Activated CD4-positive, alpha-beta T cell treated with anti-CD3 and anti-CD28 coated beads for 1 hour (primary cell): ENCODE results near the gene BCL7A.

Source experiments
- DNase-seq: peaks from one replicate; pipeline ENCODE4 v3.0.0-alpha.2; 2020

The BCL7A gene

GRCh38 chr12:122079532-122080081 is 57.9 kb downstream of the BCL7A start:
- no peak for DNase-seq

DNA sequence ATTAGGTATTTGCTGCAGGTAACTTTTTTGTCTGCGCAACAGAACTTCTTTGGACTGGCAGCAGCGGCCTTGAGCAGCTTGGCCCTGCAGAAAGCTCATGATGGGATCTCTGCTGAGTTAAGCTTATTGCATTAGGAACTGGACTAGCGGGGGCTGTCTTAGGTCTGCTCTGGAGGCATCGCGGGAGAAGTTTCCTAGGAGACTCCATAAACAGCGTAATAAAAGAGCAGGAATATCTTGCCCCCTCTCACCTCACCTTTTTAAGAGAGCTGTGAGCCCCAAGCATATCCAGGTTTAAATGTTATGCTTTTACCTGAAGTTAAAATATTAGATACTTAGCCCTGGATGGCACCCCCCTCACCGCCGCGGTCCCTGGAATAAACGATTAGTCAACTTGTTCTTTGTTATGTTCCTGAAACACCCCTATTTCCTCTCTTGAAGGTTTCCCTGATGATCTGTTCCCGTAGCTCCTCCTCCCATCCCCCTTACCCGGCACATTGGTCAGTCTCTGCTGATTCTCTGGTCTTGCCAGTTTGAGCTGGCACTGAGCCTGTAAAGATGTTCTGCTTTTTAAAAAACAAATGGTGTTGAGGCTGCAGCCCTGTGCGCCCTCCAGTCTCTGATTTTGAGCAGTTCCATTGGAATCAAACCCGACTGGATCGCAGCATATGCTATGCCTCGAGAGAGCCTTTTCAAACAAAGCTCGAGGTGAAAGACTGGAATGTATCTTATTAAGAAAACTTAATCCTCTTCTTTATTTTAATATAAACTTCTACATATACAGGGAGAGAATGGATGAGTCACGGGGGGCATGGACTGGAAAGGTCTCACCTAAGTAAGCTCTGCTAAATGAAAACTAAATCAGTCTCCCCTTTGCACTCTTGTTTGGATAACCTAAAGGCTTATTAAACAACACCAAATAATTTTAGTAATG is 58.7 kb downstream of the BCL7A start:
- no peak for DNase-seq

DNA sequence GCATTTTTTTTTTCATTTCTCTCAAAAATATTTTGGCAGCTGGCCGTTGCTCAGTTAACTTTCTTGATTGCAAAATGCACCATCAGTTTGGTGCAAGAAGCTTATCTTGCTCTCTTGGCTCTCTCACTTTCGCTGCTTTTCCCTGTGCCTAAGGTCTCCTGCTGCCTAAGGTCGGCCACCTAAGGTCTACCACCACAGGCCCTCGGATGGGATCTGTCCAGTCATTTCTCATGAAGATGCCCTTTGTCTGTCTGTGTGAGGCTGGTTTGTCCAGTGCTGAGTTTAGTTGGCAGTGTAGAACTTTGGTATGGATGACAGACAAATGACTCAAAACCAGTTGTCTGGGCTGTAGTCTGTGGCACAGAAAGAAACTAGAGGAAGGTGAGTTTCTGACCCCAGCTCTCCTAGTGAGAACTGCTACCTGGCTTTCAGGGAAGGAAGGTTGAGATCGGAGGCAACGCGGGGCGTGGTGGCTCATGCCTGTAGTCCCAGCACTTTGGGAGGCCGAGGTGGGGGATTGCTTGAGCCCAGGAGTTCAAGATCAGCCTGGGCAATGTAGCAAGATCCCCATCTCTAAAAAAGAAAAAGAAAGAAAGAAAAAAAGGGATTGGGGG is 59.5 kb downstream of the BCL7A start:
- no peak for DNase-seq

DNA sequence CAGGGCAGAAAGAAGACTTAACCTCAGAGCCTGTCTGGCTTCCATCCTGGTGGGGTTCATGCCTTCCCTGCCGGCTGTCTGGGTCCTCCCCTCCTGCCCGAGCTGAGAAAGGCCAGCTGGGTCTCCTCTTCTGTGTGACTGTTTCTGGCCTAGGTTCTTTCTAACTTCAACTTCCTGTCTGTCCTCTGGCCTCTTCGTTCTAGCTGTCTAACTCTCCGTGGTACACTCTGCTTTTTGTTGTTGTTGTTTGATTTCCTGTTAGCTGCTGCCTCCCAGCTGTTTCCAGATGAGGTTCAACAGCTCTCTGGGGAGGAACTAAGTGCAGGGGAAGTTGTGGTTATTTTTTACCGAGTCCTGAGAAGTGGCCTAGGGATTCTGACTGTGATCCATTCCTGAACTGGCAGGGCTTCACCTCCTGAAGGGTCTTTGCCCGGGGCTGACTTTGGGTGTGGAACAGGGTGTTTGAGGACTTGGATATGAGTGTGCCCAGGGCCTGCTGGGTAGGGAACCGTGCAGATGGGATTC is 60.1 kb downstream of the BCL7A start:
- no peak for DNase-seq

- DNase-seq, result no peak
Observed at GRCh38 chr12:122082621-122083356, 61.1 kb downstream of the BCL7A start.

DNA sequence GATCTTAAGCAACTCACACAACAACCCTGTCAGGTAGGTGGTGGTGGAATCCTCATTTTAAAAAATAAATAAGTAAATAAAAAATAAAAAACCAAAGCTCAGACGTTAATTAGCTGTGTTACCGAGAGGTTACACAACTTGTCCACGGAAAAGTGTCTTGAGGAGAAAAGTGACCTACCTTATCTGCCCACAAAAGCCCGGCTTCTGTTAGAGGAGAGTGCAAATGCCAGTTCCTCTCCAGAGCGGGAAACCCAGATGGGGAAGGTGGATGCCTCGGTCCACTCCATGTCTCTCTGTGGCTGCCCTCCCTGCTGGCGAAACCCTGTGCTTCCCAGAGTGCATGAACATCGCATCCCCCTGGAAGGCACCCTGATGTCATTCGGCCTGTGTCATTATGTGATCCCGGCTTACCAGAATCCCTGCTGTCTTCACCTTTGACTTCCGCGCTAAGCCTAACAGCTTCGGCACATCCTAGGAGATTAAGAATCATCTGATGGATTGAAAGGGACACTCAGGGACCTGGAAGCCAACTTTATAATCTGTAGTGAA is 63.2 kb downstream of the BCL7A start:
- DNase-seq, result no peak

GRCh38 chr12:122085591-122085990 is 63.9 kb downstream of the BCL7A start:
- no peak for DNase-seq

DNA sequence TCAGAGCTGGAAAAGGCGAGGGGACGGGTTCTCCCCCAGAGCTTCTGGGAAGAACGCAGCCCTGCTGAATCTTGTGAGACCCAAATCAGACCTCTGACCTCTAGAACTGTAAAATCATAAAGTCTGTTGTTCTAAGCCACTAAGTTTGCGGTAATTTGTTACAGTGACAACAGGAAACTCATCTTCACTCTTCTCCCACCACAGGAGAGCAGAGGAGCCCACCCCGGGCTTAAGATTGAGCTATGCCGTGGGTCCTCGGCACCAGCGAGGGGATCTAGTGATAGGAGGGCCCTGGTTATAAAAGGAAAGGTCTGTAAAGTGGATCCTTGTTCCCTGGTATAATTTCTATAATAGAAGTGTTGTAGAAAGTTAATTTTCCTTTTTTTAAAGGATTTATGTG is 64.4 kb downstream of the BCL7A start:
- DNase-seq, result no peak

- DNase-seq, result no peak
Observed at GRCh38 chr12:122086641-122087285, 65.1 kb downstream of the BCL7A start.

DNA sequence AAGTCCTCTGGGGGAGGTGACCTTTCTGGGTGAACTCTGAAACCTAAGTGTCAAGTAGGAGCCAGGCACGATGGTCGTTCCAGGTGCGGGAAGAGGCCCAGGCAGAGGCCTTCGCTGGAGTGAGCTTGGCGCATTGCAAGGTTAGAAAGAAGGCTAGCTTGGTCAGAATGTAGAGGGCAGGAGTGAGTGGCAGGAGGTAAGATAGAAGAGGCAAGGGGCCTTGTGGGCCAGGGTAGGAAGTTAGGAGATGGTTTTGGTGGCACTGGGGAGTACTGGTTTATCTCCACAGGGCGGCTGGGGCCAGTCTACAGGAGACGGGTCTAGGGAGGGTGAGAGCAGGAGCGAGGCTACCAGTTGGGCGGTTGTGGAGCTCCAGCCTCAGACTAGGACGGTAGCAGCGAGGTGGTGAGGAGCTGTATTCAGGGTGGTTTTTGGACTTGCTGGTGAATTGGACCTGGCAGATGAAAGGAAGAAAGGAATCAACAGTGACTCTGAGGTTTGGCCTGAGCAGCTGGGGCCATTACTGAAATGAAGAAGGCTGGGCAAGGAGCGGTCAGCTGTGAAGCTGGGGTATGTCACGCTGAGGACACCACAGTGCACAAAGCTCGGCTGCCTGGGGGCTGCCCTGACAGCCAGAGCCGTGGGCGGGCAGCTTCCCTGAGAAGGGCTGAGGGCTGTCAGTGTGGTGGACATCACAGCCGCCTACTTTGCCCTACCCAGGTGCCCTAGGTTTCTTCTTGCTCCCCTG is 65.9 kb downstream of the BCL7A start:
- DNase-seq, result no peak

DNA sequence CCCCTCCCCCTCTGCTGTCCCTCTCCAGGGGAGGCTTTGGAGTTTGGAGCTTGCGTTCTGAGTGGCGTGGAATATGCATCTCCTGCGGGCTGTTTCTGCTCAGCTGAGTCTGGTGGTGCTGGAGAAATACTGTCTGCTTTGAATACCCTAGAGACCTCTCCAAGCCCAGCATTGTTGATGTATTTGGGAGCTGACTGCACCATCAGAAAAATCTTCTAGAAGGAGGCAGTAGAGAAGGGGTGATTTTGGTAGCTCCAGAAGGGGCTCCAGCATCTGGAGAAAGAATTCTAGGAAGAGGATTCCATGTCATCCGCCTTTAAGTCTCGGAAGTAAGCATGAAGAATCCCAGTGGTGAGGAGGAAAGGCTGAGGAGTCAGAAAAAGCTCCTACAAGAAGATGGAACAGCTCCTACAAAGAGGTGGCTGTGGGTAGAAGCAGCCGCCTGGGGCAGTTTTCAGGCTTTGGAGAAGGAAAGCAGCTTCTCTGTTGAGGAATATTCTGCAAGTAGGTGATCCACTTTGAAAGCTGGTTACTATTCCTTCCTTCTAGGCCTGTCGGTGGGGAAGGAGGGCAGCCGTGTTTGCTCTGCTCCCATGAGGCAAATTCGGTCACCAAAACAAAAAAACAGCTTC is 66.6 kb downstream of the BCL7A start:
- DNase-seq, result no peak

- DNase-seq, result no peak
Observed at GRCh38 chr12:122089077-122089476, 67.4 kb downstream of the BCL7A start.

DNA sequence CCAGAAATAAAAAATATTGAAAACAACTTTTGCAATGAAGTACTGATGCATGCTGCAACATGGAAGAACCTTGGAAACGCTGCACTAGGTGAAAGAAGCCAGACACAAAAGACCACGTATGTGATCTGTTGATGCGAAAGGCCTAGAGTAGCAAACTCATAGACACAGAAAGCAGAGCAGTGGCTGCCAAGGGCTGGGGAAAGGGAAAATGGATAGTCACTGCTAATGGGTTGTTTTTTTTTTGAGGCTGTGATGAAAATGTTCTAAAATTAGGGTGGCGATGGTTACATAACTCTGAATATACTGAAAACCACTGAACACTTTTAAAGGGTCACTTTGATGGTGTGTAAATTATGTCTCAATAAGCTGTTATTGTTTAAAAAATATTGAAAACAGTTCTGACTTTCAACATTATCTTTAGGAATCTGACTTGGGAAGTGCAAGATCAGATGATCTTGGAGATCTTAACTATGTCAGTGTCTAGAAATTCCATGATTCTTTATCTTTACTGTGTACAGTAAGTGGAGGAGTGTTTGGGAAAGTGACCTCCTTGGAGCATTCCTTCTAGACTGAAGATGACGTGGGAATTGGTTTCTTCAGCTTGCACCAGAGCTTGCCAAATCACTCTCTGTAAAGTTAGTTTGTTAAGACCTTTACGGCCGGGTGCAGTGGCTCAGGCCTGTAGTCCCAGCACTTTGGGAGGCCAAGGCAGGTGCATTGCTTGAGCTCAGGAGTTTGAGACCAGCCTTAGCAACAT is 69.3 kb downstream of the BCL7A start:
- no peak for DNase-seq

DNA sequence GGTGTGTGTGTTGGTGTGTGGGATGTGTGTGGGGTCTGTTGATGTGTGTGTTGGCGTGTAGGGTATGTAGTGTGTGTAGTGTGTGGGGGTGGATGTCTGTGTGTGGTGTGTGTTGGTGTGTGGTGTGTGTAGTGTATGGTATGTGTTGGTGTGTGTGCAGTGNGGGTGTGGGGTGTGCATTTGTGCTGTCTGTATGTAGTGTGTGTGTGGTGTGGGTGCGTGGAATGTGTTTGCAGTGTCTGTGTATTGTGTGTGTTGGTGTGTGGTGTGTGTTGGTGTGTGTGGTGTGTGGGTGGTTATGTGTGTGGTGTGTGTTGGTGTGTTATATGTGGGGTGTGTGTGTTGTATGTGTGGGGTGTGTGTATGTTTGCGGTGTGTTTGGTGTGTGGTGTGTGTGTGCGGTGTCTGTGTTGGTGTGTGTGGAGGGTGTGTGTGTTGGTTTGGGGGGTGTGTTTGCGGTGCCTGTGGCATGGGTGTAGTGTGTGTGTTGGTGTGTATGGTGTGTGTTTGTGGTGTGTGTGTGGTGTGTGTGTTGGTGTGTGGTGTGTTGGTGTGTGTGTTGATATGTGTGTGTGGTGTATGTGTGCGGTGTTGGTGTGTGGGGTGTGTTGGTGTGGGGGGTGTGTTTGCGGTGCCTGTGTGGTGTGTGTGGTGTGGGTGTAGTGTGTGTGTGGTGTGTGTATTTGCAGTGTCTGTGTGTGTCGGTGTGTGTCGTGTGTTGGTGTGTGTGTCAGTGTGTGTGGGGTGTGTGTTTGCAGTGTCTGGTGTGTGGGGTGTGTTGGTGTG is 71.6 kb downstream of the BCL7A start:
- DNase-seq, result no peak

DNA sequence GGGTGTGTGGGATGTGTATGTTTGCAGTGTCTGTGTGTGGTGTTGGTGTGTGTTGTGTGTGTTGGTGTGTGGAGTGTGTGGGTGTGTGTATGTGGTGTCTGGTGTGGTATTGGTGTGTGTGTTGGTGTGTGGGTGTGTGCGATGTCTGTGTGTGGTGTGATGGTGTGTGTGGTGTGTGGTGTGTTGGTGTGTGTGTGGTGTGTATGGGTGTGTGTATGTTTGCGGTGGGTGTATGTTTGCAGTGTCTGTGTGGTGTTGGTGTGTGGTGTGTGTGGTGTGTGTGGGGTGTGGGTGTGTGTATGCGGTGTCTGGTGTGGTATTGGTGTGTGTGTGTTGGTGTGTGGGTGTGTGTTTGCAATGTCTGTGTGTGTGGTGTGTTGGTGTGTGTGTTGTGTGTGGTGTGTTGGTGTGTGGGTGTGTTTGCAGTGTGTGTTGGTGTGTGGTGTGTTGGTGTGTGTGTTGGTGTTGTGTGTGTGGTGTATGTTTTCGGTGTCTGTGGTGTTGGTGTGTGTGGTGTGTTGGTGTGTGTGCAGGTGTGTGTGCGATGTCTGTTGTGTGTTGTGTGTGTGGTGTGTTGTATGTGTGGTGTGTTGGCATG is 72.6 kb downstream of the BCL7A start:
- DNase-seq, result no peak

- DNase-seq, result no peak
Observed at GRCh38 chr12:122094735-122095631, 73.3 kb downstream of the BCL7A start.

GRCh38 chr12:122096014-122096413 is 74.3 kb downstream of the BCL7A start:
- no peak for DNase-seq

GRCh38 chr12:122096591-122097149 is 75.0 kb downstream of the BCL7A start:
- DNase-seq, result no peak
